ENCODE measurements around the gene BRINP2.

DNA sequence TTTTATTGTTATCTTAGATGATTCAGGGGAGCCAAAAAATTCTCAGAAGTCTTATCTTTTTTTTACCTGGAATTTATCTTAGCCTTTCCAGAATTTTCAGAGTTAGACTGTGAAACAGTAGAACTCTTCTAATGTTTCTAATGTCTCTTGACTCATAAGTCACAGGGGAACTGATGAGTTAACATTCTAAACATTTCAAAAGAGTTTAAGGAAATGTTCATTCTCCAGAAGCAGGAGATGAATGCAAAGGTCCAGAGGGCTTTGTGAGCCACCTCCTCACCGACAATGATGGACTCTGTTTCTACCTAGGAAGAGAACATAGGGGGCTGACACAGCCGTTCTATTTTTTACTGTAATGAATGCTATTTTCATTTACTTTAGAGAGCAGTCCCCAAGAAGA is 157.5 kb downstream of the BRINP2 start:
- TF ChIP-seq, protein P1, sequence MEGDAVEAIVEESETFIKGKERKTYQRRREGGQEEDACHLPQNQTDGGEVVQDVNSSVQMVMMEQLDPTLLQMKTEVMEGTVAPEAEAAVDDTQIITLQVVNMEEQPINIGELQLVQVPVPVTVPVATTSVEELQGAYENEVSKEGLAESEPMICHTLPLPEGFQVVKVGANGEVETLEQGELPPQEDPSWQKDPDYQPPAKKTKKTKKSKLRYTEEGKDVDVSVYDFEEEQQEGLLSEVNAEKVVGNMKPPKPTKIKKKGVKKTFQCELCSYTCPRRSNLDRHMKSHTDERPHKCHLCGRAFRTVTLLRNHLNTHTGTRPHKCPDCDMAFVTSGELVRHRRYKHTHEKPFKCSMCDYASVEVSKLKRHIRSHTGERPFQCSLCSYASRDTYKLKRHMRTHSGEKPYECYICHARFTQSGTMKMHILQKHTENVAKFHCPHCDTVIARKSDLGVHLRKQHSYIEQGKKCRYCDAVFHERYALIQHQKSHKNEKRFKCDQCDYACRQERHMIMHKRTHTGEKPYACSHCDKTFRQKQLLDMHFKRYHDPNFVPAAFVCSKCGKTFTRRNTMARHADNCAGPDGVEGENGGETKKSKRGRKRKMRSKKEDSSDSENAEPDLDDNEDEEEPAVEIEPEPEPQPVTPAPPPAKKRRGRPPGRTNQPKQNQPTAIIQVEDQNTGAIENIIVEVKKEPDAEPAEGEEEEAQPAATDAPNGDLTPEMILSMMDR (IDR thresholded peaks at IDR 0.05) = no peak
- no peak for TF ChIP-seq POLR2A (IDR thresholded peaks at IDR 0.05)

Measured in esophagus squamous epithelium (tissue), 4 donors.